ENCODE measurements around the gene PLEKHA6.

The PLEKHA6 gene

DNA sequence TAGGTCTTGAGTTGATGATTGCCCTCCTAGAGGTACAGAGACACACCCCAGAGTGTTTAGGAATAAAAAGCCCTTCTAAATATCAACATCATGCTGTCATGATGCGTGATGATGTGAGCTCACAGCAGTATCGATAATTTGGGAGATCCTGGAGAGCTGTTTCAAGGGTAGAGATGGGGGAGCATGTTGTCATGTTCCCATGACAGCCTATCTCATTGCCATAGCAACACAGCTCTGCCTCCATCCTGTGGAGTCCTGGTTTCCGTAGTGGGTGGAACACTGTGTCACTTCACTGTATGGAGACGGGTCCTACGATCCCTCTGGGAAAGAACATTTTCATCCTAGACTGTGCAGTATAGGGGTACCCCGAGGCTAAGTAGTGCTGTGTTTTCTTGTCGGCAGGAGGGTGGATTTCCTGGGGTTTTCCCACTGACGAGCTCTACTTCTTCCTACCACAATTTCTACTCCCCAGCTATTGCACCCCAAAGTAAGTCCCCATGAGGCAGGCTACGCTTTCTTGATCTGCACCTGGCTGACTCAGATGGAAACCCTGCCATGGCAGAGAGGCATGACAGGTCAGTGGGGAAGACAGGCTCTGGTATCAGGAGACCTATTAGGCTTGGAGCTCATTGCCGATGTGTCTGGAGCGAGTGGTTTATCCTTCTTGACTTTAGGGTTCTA lies 170.6 kb downstream of the PLEKHA6 start:
- Histone ChIP-seq H3K27me3 (ENCODE audit: insufficient read depth, poor library complexity, severe bottlenecking) (peaks cover 30% of the 10 kb centered on the region), H3K27ac (replicated peaks) (no peak overlapping the region), H3K4me3 (replicated peaks; ENCODE audit: insufficient read depth, low read length) (no peak overlapping the region)
- no peak for DNase-seq (ENCODE audit: low read depth in 1 of 2, low spot score in 1 of 2)
- TF ChIP-seq GABPA (IDR thresholded peaks at IDR 0.05; ENCODE audit: low read depth) (no peak), POLR2AphosphoS5 (IDR thresholded peaks at IDR 0.05; ENCODE audit: low read depth) (no peak), SPI1 (IDR thresholded peaks at IDR 0.05; ENCODE audit: borderline replicate concordance, low read depth) (no peak)
- TF ChIP-seq, protein P1, sequence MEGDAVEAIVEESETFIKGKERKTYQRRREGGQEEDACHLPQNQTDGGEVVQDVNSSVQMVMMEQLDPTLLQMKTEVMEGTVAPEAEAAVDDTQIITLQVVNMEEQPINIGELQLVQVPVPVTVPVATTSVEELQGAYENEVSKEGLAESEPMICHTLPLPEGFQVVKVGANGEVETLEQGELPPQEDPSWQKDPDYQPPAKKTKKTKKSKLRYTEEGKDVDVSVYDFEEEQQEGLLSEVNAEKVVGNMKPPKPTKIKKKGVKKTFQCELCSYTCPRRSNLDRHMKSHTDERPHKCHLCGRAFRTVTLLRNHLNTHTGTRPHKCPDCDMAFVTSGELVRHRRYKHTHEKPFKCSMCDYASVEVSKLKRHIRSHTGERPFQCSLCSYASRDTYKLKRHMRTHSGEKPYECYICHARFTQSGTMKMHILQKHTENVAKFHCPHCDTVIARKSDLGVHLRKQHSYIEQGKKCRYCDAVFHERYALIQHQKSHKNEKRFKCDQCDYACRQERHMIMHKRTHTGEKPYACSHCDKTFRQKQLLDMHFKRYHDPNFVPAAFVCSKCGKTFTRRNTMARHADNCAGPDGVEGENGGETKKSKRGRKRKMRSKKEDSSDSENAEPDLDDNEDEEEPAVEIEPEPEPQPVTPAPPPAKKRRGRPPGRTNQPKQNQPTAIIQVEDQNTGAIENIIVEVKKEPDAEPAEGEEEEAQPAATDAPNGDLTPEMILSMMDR (IDR thresholded peaks at IDR 0.05; ENCODE audit: insufficient read depth, low read length): no peak
- TF ChIP-seq, protein P2, sequence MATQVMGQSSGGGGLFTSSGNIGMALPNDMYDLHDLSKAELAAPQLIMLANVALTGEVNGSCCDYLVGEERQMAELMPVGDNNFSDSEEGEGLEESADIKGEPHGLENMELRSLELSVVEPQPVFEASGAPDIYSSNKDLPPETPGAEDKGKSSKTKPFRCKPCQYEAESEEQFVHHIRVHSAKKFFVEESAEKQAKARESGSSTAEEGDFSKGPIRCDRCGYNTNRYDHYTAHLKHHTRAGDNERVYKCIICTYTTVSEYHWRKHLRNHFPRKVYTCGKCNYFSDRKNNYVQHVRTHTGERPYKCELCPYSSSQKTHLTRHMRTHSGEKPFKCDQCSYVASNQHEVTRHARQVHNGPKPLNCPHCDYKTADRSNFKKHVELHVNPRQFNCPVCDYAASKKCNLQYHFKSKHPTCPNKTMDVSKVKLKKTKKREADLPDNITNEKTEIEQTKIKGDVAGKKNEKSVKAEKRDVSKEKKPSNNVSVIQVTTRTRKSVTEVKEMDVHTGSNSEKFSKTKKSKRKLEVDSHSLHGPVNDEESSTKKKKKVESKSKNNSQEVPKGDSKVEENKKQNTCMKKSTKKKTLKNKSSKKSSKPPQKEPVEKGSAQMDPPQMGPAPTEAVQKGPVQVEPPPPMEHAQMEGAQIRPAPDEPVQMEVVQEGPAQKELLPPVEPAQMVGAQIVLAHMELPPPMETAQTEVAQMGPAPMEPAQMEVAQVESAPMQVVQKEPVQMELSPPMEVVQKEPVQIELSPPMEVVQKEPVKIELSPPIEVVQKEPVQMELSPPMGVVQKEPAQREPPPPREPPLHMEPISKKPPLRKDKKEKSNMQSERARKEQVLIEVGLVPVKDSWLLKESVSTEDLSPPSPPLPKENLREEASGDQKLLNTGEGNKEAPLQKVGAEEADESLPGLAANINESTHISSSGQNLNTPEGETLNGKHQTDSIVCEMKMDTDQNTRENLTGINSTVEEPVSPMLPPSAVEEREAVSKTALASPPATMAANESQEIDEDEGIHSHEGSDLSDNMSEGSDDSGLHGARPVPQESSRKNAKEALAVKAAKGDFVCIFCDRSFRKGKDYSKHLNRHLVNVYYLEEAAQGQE (IDR thresholded peaks at IDR 0.05; ENCODE audit: insufficient replicate concordance, low read depth): no peak

DNA sequence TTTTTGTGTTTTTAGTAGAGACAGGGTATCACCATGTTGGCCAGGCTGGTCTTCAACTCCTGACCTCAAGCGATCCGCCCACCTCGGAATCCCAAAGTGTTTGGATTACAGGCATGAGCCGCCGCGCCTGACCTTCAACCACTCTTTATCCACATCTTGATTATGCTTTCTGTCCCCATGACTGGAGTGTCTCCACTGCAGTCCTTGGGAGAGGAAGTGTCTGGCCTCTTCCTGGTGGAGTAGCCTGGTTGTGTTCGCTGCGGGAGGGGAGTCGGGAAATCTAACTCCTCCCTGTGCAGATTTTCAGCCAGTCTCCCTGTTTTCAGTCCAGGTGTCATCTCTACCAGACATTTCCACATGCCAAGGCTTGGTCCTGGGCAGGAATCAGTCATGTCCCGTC lies 173.1 kb downstream of the PLEKHA6 start:
- H3K4me3 ChIP-seq (replicated peaks; ENCODE audit: insufficient read depth, low read length): no peak overlapping the region
- TF ChIP-seq SPI1 (IDR thresholded peaks at IDR 0.05; ENCODE audit: borderline replicate concordance, low read depth) (no peak), GABPA (IDR thresholded peaks at IDR 0.05; ENCODE audit: low read depth) (no peak), POLR2AphosphoS5 (IDR thresholded peaks at IDR 0.05; ENCODE audit: low read depth) (no peak)
- TF ChIP-seq, protein P1 (IDR thresholded peaks at IDR 0.05; ENCODE audit: insufficient read depth, low read length): no peak
- TF ChIP-seq, protein P2 (IDR thresholded peaks at IDR 0.05; ENCODE audit: insufficient replicate concordance, low read depth): no peak
- DNase-seq (ENCODE audit: low read depth in 1 of 2, low spot score in 1 of 2): no peak
- no peak overlapping the region for H3K27ac ChIP-seq (replicated peaks)
- H3K27me3 ChIP-seq (ENCODE audit: insufficient read depth, poor library complexity, severe bottlenecking): peaks cover 21% of the 10 kb centered on the region

DNA sequence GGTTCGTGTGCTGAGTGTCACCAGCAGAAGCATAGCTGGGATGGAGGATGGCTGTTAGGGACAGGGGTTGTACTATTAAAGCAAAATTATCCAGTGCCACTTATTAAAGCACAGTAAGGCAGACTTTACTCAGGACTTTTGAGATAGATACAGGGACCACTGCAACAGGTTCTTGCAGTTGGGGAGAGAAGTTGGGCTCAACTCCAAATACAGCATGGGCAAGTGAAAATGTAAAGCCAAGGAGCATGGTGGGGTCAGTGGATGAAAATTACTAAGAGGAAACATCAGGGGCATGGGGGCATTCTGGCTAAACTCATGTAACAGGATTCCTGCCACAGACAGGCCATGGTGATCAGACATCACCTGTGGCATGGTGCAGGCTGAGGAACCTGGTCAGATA lies 178.6 kb downstream of the PLEKHA6 start:
- Histone ChIP-seq H3K4me3 (replicated peaks; ENCODE audit: insufficient read depth, low read length) (no peak overlapping the region), H3K27ac (replicated peaks) (no peak overlapping the region), H3K27me3 (ENCODE audit: insufficient read depth, poor library complexity, severe bottlenecking) (peaks cover 2% of the 10 kb centered on the region)
- TF ChIP-seq, protein P2 (IDR thresholded peaks at IDR 0.05; ENCODE audit: insufficient replicate concordance, low read depth): no peak
- no peak for DNase-seq (ENCODE audit: low read depth in 1 of 2, low spot score in 1 of 2)
